HG02678 (cell line): ENCODE results near the gene XK.
"Not testable (repeated sequence)": the region's sequence is repeated elsewhere in the genome, so short reads cannot be mapped to it uniquely, and the experiment has no call there.

Experiments
- ATAC-seq: cut with Tn5 transposase; IDR thresholded peaks from one replicate; pipeline ENCODE4 v1.9.1; 2021; ENCODE audit warnings: mild to moderate bottlenecking, moderate library complexity; ENCODE audit not compliant: unreplicated experiment

XK gene, protein sequence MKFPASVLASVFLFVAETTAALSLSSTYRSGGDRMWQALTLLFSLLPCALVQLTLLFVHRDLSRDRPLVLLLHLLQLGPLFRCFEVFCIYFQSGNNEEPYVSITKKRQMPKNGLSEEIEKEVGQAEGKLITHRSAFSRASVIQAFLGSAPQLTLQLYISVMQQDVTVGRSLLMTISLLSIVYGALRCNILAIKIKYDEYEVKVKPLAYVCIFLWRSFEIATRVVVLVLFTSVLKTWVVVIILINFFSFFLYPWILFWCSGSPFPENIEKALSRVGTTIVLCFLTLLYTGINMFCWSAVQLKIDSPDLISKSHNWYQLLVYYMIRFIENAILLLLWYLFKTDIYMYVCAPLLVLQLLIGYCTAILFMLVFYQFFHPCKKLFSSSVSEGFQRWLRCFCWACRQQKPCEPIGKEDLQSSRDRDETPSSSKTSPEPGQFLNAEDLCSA

DNA sequence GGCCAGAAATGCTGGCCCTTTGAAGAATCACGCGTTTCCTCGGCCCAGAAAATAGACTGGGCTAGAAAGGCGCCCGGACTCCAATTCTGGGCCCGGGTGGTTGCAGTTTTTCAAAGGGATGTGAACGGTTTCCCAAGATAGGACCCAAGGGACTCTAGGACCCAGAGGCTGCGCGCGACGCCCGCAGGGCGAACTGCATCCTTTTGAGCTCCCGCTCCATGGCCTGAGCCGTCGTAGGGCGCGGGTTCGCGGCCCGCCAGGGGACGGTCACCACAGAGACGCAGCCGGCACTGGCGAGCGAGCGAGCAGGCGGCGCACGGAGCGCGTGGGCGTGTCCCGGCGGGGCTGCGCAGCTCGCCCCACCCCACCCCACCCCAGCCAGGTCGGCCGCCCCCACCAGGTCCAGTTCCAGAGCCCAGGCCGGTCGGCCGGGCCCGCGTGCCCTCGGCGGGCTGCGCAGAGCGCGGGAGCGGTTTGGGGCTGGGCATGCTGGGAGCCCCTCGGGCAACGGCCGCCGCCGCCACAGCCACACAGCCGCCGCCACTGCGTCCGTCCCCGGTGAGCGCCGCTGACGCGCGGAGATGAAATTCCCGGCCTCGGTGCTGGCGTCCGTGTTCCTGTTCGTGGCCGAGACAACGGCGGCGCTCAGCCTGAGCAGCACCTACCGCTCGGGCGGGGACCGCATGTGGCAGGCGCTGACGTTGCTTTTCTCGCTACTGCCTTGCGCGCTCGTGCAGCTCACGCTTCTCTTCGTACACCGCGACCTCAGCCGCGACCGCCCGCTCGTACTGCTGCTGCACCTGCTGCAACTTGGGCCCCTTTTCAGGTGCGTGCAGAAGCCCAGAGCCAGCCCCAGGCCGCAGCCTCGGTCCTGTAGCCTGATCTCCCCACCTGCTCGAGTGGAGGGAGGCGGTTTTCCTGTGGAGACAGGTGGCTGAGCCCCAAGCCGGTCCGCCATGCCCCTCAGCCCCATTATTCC lies at the start of gene XK:
XK (plus strand) TSS at position 411 of the 979 bp plus-strand sequence; CDS start at position 582, 171 bp downstream.
- ATAC-seq: peak; percentile 76

DNA sequence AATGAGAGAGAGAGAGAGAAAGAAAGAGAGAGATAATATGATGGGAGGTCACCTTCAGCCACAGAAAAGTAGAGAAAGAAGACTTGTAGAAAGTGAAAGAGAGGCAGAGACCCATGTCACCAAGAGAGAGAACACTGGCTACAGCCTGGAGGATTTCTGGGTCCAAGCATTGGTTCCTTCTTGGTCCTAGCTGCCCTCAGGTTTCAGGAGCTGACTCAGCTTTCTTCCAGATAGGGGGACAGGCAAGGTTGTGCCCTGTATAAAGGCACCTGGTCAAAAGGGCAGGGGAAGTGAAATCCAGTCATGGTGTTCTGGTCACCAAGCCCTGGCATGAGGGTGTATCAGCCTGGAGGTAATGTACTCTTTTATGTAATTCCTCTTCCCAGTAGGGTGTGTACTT lies 47.5 kb upstream of the XK start:
- no peak for ATAC-seq

DNA sequence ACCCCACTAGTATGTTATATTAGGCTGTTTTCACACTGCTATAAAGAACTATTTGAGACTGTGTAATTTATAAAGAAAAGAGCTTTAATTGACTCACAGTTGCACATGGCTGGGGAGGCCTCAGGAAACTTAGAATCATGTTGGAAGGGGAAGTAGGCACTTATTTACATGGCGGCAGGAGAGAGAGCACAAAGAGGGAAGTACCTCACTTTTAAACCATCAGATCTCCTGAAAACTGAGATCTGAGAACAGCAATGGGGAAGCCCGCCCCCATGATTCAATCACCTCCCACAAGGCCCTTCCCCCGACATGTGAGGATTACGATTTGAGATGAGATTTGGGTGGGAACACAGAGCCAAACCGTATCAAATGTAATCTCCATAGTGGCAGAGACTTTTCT lies 45.4 kb upstream of the XK start:
- no peak for ATAC-seq

DNA sequence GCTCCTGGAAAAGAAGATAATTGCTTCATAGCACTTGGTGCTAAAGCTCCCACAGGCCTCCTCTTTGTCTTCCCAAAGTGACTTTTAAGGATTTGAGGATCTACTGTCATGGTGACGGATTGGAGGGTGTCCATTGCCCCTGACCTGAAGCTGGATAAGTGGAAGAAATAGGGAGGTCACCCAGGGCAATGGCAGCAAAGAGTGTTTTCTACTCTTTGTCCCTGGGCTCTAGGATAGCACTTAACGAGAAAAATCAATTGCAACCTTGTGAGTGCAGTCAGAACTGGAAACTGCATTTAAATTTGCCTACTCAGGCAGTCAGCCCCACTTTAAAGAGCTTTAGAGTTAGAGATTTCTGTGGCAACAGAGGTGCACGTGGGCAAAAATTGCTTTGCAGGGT lies 43.7 kb upstream of the XK start:
- no peak for ATAC-seq

DNA sequence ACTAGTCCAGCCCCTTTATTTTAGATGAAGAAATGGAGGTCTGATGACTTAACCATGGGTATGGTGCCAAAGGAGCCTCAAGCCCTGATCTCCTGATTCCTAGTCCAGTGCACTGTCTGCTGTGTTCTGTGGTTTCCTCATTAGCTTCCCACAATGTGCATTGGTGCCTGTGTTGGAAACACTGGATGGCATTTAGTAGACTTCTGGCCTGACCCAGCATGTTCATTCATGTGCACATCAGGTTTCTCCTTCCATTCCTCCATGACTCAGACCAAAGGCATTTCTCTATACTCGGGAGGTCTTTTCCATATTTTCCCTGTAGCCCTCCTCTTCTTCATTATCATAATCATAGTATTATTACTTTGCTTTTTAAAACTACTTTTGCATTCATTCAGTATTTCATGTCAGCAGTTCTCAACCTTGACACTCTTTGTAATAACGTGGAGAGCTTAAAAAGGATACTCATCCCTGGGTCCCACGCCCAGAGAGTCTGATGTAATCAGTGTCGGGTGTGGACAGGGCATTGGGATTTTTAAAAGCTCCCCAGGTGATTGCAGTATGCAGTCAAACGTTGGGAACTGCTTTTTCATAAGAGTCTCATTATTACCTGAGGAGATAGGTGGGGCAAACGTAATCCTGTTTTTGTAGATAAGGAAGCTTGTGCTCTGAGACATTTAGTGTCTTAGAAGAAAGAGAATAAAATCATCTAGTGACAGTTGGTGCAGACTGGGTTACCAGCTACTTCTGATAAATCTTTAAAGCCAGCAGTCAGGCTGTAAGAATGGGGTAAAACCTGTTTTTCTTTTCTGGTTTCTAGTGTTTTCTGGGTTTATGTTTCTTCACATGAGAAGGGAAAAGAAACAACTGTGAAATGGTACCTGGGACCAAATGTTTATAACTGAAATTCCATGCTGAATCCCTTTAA lies 40.9 kb upstream of the XK start:
- no peak for ATAC-seq

DNA sequence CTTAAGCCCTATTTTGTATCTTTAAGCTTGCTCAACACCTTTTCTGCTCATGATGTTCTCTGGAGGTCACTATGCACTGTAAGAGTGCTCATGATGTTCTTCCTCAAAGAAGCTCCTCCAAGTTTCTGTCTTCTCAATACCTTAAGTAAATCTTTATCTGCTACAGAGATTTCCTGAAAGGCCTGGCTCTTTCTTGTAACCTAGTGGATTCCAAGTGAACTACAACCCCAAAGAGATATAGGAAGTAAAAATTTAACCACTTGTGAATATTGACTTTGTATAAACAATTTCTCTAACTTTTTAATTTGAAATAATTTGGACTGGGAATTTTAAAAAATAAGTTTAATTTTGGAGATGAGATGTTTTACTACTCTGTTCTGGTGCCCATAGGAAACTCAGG lies 39.3 kb upstream of the XK start:
- ATAC-seq: no peak

DNA sequence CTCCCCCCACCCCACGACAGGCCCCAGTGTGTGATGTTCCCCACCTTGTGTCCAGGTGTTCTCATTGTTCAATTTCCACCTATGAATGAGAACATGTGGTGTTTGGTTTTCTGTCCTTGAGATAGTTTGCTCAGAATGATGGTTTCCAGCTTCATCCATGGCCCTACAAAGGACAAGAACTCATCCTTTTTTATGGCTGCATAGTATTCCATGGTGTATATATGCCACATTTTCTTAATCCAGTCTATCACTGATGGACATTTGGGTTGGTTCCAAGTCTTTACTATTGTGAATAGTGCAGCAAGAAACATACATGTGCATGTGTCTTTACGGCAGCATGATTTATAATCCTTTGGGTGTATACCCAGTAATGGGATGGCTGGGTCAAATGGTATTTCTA lies 34.7 kb upstream of the XK start:
- not testable (repeated sequence) for ATAC-seq

DNA sequence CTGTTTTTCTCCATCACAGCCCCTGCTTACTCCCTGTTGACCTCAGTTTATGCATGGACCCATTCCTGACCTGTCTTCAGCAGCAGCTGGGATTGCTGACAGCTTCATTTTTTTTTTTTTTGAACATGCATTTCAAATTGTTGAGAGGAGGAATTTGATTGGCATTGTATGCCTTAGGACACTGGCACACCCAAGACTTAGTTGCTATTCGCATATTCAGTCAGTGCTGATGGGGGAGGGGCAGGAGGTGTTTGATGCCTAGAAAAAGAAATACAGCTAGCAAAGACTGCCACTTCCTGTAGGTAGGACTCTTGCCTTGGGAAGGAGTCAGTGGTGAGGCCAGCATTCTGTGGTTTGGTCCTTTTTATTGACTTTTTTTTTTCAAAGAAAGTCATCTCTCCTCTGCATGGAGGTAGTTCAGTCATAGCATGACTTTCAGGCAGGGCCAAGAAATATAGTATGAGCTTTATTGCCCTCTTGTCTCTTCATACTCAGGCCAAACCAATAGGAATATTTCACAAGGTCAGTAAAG lies 33.6 kb upstream of the XK start:
- no peak for ATAC-seq

DNA sequence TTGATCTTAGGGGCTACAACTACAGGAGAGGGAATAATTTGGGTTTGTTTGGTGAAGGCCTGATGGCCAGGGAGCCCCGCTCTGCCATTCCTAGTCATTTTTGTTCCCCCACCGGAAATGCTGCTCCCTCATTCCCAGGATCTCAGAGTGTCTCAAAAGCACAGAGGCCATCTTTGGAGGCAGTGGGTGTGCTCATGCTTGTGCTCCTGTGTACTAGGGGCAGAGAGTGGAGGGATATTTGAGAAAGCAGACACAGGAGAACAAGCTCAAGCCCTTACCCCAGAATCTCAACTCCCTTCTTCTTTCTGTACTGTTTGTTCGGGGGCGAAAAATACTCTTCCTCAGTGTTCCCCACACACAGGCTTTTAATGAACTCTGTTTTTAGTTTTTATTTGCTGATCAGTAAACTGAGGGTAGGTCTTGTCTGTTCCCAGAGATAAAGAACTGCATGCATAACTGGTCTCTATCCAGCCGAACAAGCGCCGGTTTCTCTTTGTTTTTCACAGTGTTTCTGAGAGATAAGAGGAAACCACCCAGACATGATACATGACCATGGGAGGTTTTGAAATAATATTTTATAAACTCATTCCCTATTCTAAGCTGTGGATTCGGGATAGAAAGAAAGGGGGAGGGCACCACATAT lies 32.9 kb upstream of the XK start:
- no peak for ATAC-seq

DNA sequence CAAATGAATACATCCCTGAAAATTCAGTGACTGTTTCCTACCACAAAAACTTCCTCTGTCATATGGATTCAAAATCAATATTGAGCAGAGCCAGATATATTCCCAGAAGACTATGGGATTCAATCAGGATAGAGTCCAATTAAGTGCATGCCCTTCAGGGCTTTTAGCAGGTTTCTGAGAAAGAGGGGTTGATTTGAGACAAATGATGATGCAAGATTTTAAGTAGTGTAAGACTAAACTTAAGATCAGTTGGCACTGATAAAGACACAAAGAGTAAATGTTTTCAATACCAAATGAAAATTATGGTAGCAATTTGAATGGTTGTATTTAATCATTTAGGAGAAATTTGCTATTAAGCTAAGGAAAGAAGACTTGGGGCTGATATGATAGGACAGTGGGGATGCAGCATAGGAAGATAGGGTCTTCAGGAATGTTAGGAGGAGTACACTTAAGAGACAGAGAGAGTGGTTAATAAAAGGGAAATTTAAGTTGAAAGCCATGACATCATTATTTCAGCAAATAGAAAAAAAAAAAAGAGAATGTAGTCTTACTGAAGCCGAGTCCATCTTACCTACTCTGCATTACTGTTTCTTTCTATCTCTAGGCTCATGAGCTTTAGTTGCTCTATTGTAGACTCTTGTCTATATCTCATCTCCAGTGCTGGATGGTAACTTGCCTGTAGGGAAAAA lies 32.0 kb upstream of the XK start:
- ATAC-seq: no peak

DNA sequence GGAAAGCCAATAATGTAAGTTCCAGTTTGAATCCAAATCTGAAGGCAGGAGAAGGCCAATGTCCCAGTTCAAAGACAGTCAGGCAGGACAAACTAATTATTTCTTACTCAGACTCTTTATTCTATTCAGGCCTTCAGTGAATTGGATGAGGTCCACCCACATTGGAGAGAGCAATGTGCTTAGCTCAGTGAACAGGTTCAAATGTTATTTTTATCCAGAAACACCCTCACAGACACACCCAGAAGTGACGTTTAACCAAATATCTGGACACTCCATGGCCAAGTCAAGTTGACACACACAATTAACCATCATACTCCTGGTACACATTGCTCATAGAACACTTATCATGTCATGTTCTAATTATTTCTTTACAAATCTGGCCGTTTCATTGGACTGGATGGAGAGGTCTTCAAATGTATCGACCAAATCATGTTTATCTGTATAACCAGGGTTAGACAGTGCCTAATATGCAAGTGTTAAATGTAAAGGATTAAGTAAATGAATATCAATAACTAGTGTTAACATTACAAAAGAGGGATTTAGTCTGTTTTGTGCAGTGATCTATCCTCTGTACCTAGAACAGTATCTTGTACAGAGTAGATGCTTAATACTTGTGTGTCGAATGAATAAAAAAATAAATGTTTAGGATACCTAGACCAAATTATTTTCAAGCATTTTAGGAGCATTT lies 27.1 kb upstream of the XK start:
- ATAC-seq: no peak

DNA sequence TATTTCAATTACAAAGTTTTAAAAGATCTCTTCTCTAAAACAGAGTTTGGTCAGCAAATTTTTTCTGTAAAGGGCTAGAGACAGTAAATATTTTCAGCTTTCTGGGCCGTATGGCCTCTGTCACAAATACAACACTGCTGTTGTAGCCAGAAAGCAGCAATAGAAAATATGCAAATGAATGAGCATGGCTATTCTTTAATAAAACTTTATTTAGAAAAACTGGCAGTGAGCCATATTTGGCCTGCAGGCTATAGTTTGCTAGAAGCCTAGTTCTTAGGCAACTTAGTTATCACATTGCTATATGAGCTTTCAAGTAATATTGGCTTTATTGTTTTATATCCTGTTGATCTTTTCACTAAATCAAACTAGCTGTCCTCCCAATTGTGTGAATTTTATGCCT lies 26.5 kb upstream of the XK start:
- ATAC-seq: no peak

DNA sequence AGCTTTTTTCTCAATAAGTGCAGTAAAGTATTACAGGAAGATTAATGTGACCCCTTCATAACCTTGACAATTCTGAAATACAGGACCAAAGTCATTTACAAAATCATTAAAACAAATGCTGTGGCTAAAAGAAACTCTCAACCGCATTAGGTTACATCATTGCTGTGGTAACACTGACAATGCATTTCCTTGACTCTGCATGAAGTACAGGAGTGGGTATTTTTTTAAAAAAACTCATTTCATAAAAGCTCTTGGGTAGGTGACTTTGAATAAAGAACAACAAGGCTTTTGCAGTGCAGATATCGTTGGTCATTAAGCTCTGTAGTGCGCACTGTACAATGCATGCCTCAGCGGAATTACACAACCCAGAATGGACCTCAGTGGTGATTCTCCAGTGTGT lies 23.4 kb upstream of the XK start:
- ATAC-seq: no peak

DNA sequence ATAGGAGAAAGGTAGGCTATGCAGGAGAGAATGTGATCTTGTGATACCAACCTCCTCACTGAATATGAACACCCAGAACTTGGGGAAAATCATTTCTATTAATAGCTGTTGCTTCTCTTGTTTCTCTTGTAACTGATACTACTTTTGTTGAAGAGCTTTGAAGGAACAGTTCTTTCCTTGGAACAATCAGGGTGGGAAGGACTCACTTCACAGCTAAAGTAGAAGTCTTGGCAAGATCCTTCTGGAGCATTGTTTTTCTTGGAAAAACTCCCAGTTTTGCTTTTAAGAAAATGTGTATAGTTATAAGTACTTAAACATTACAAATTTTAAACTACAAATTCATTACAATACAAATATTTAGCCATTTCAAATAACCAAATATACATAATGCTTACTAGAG lies 19.1 kb upstream of the XK start:
- no peak for ATAC-seq

DNA sequence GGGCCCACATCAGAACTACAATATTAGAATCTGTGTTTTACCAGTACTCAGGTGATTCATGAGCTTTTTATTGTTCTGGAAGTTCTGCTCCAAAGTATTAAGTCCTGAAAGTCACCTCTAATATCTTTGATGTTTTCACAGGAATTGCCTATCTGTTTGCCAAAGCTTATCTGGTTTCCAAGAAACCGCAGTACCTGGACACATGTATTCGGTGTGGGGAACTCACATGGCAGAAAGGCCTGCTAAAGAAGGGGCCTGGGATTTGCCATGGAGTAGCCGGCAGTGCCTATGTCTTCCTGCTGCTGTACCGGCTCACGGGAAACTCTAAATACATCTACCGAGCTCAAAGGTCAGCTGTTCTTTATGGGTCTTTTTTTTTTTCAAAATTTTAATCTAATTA lies 18.4 kb upstream of the XK start:
- ATAC-seq: no peak

DNA sequence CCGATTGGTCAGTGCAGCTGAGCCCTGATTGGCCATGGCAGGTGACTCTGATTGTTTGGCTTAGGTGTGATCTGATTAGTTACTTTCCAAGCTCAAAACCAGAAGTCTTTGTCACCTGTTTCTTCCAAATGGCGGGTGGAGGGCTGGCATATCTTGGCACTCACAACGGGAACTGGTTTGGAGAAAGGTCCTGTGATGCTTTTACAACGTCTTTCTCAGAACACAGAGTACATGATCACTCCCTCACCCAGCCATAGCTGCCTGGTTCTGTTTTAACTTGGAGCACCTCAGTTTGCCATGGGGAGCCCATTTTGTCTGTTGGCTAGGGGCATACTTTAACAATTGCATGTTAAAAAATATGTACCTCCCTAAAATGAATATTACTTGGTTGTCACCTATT lies 13.0 kb upstream of the XK start:
- no peak for ATAC-seq

DNA sequence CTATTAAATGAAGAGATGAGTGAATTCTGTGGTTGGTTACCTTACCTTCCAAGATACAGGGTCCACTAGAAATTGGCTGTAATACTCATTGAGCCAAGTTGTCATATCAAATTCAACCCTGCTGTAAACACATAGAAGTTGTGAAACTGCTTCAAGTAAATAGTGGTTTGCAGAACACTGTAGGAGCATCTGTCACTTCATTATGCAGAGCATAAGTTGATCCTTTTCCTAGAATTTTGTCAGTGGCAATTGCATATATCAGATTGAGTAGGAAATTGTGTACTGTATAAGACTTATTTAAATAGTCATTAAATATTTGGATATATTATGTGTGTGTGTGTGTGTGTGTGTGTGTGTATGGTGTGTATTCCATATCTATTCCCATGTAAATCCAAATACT lies 8.8 kb upstream of the XK start:
- ATAC-seq: no peak

DNA sequence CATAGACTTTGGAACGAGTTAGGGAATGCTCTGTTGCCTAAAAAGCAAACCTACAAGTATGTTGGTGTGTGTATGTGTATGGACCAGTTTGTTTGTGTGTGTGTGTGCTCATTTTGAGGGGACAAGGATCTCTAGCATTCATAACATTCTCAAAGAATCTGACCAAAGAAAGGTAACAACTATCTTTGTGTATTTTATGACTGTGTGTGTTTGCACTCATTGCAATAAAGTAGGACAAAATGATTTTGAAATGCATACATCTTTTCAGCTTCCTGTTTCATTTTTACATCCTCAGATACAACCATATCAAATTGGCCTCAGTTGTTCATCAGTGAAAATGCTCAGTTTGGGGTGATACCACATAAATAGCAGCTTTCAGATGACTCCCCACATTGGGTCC lies 8.3 kb upstream of the XK start:
- no peak for ATAC-seq

DNA sequence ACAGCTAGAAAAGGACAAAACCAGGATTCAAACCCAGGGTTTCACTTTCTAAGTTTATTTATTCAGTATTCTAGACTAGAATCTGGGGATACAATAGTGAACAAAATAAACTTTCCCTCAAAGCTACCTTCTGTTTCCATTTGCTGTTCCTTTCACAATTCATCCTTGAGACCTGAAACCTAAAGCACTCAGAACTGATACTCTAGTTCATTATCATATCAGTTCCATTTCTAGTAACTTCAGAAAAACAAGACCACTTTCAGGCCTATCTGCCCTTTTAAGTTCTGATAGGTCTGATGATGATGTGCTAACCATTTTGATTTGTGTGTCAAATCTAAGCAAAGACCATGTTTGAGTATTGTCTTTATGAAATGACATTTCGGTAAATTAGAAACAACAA lies 7.8 kb upstream of the XK start:
- ATAC-seq: peak; percentile 71
